ENCODE results near the gene CFL1. TPM values are rescaled to one million over a fixed set of nuclear protein-coding genes. Genes with fewer than 3 reads are reported as not detected.

CFL1 gene
- total RNA-seq, 1 experiment from 2014 or later: 1,867 TPM

DNA sequence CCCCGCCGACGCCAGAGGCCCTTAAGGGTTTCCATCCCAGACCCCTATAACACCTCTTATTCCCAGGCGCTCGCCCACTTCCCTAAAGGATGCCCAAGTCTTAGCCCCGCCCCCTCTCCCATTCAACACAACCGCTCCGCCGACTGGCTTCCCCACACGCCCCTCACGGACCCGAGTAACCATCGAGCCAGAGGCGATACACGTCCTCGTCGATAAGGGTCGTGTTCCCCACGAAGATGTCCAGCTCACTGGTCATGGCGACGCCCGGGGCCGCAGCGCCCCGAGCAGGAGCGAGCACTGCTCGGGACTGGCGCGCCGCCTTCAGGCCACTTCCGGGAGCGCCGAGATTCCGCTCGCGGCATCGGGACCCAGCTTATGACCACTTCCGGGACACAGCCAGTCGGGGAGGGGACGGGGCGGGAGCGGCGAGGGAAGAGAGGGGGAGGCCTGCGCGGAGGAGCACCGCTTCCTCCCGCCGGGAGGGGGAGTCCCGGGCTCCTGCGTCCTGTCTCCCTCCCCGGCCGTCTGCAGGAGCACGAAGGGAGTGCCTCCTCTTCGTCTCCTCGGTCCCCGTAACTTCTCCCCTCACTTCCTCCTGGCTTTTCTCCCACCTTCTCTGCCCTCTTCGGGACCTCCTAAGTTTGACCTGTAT, 30.3 kb upstream of the CFL1 start, which contains the start of gene FIBP:
Gene FIBP, minus strand, starts transcription at position 309 of the 652 bp plus-strand sequence. Its CDS starts 53 bp downstream, at position 256.
- peak; percentile 95 for DNase-seq (ENCODE audit: low read depth)

- DNase-seq (ENCODE audit: low read depth): no peak
These were observed 29.8 kb upstream of the CFL1 start for GRCh38 chr11:65887723-65888162.

GRCh38 chr11:65886826-65887722, 29.1 kb upstream of the CFL1 start:
- no peak for DNase-seq (ENCODE audit: low read depth)

GRCh38 chr11:65885808-65886536, 28.0 kb upstream of the CFL1 start:
- DNase-seq (ENCODE audit: low read depth): no peak

- no peak for DNase-seq (ENCODE audit: low read depth)
These were observed 27.3 kb upstream of the CFL1 start for GRCh38 chr11:65885231-65885630.

DNA sequence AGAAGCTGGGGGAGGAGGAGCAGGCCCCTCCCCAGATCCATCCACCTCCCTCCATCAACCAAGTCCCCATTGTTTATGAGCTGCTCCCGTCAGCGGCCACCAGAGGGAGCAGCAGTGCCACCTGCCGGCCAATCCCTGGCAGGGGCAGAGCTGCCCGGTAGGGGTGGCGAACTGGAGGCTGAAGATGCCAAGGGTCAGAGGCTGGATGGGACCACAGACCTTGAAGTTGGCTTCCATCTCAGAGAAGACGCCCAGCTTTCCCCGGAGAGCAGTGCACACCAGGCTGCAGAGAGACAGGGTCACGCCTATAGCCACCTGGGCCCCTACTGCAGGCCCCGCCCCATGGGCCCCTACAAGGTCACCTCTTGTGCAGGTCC, 26.7 kb upstream of the CFL1 start:
- peak; percentile 67 for DNase-seq (ENCODE audit: low read depth)

GRCh38 chr11:65883786-65884715, 26.1 kb upstream of the CFL1 start:
- no peak for DNase-seq (ENCODE audit: low read depth)

DNA sequence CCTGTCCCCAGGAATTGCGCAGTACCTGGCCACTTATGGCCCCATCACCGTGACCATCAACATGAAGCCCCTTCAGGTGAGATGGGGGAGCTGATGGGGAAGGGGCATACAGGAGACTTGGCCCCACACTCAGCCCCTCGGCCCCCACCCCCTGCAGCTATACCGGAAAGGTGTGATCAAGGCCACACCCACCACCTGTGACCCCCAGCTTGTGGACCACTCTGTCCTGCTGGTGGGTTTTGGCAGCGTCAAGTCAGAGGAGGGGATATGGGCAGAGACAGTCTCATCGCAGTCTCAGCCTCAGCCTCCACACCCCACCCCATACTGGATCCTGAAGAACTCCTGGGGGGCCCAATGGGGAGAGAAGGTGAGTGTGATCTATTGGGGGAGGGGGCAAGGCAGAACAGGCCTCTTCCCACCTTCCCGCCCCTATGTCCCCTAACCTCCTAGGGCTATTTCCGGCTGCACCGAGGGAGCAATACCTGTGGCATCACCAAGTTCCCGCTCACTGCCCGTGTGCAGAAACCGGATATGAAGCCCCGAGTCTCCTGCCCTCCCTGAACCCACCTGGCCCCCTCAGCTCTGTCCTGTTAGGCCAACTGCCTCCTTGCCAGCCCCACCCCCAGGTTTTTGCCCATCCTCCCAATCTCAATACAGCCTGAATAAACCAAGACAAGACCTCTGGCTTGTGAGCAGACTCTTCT, 25.2 kb upstream of the CFL1 start:
- no peak for DNase-seq (ENCODE audit: low read depth)

DNA sequence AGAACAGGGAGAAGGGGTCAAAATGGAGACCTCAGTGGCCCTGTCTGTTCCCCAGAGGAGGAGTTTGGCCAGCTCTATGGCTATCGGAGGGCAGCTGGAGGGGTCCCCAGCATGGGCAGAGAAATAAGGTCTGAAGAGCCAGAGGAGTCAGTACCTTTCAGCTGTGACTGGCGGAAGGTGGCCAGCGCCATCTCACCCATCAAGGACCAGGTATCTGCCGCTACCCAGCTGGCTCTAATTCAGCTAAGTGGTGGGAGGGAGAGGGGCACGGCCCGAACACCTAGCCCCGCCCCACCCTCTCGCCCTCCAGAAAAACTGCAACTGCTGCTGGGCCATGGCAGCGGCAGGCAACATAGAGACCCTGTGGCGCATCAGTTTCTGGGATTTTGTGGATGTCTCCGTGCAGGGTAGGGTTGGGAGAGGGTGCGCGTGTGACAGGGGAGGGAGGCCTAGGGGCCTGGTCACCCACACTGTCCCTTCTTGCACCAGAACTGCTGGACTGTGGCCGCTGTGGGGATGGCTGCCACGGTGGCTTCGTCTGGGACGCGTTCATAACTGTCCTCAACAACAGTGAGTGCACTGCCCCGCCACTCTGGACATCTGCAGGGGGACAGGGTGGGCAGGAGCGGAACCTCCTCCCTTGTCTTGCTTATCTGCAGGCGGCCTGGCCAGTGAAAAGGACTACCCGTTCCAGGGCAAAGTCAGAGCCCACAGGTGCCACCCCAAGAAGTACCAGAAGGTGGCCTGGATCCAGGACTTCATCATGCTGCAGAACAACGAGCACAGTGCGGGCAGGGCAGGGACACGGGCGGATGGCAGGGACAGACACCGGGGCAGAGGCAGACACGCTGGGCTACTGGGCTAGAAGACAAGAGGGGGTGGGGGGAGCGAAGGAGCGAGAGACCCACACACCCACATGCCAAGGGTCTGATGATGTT, 24.4 kb upstream of the CFL1 start:
- no peak for DNase-seq (ENCODE audit: low read depth)

DNA sequence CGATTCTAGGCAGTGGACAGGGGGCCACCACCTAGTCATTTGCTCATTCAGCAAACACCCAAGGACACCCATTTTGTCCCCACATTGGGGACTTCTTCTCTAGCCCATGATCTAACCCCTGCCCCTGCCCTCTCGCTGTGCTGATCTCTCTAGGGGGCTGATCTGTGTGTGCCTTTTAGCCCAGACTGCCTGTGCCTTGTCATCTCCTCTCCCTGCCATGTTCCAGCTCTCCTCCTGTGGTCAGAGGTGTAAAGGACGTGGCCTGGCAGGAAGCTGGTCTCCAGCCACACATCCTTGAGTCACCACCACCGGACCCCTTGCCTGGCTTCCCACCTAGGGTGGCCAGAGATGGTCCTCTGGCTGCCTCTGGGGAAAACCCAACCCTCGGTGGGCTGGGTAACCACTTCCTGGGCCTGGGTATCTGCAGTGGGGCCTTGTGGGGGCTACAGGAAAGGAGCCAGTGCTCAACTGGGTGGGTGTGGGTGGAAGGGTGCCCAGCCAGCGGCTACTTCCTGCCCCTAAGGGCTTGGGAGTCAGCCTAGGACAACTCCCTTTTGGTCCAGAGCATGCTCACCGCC, 23.0 kb upstream of the CFL1 start:
- DNase-seq (ENCODE audit: low read depth): no peak

GRCh38 chr11:65880027-65880426, 22.0 kb upstream of the CFL1 start:
- no peak for DNase-seq (ENCODE audit: low read depth)

GRCh38 chr11:65879617-65880016, 21.6 kb upstream of the CFL1 start, which contains the start of gene CTSW:
CTSW (plus strand) TSS chr11:65879837; CDS start chr11:65879855, 18 bp downstream.
- no peak for DNase-seq (ENCODE audit: low read depth)

DNA sequence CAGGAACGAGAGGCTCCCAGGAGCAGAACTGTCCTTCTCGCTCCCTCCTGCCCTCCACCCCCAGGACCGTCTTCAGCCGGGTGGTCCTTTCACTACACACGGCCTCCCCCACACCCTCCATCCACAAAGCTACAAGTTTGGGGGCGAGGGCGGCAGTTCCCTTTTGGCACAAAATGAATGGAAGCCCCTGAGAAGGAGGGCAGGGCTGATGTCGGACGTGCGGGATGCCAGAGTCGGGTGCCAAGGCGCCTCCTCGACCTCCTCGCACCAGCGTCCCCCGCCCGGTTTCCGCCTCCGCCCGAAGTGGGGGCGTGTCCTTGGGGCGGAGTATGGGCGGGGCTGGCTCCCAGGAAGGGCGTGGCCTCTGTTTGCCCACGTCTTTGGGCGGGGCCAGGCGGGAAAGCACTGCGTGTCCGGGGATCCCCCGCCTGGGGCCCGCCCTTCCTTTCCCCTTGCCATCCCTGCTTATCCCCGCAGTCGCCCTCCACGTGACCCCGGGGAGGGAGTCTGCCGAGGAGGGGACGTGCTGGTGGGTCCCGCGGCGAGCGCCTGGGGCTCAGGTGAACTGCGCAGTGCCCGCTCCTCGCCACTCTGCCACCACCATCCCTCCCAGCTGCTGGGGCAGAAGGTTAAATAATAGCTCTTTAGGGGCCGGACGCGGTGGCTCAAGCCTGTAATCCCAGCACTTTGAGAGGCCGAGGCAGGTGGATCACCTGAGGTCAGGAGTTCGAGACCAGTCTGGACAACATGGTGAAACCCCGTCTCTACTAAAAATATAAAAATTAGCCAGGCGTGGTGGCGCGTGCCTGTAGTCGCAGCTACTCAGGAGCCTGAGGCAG, 15.6 kb upstream of the CFL1 start:
- DNase-seq (ENCODE audit: low read depth): peak; percentile 88

DNA sequence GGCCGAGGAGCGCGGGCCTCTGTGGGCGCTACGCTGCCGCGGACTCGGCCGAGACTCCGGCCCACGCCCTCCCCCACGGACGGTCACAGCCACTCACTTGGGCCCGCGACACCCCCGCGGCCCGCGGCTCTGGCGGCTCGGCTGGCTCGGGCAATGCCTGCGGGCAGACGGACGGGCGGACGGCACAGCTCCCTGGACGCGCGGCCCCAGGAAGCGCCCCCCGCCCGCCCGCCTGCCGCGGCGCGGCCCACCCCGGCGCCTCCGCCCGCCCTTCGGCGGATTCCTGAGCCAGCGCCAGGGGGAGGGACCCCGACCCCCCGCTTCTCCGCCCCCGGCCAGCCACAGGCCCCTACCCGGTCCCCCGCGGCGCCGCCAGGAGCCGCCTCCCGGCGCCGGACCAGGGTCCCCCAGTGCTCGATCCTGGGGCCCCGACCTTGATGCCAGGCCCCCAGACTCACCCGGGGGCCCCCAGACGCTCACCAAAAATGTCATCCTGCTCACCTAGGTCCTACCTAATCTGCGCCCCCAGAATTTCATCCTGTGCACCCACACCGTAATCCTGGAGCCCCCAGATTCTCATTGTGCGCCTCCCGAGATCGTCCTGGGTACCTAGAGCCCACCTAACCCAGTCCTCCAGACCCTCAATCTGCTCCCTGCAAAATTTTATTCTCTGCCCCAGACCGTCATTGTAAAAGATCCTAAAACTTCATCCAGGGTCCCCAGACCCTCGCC, 14.8 kb upstream of the CFL1 start, which contains the start of gene EFEMP2:
Gene EFEMP2, minus strand, starts transcription at position 215 of the 732 bp plus-strand sequence. CDS start 446 bp downstream, outside the sequence.
- no peak for DNase-seq (ENCODE audit: low read depth)

GRCh38 chr11:65871811-65872548, 14.0 kb upstream of the CFL1 start:
- DNase-seq (ENCODE audit: low read depth): peak; percentile 57

Measured in LHCN-M2 (cell line).